Activated CD4-positive, alpha-beta T cell treated with anti-CD3 and anti-CD28 coated beads, Interleukin-2, amount 50 U/mL, for 48 hours (primary cell): Measurements from ENCODE around the gene MMP20.

Experiments
- DNase-seq, 2 experiments: peaks; one replicate each; pipeline ENCODE4 v3.0.0-alpha.2; 2020

Gene MMP20

DNA sequence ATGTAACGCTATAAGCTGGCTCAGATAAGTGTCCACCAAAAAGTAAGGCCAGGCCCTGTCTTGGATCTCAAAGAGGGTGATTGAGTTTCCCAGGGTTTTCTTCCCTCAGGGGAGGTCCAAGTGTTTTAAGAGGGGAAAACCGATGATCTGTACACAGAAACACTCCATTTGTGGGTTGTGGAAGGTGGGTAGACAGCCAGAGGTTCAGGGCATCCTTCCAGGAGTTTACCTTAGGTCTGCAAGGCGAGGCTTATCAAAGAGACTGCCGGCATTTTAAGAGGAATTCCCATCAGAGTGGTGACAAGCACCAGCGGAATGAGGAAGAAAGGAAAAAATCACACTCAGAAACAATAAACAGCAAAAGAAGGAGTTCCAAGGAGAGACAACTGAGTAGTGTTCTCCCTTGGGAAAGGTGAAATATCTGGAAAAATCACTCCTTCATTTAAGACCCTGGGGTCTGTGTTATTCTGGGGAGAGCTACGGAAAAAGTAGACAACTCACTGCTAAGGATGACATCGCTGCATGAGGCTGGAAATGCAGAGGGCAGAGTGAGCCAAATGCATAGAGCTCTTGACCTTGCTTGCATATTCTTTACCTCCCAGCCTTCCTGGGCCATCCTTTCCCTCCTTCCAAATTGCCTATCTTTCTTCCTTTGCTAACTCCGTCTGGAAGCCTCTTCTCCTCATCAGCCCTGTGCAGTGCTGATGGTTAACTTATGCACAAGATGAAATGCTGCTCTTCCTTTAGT is 72.5 kb downstream of the MMP20 start:
- DNase-seq = no peak

DNA sequence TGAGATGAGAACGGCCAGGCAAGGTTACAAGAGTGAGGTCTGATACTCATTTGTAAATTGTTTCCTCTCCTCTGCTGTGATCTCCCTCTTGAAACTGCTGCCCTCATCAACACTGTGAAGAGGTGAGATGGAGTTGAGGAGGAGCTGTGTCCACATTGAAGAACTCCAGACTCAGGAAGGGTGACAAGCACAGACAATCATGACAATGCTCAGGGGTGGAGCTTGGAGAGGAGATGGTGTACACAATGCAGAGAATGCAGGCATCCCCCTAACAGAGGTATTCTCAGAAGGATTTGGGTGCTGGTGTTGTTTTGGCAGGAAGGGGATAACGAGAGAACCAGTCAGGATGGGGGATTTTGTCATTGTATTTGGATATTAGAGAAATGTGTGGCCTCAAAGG is 73.1 kb downstream of the MMP20 start:
- DNase-seq = no peak

DNA sequence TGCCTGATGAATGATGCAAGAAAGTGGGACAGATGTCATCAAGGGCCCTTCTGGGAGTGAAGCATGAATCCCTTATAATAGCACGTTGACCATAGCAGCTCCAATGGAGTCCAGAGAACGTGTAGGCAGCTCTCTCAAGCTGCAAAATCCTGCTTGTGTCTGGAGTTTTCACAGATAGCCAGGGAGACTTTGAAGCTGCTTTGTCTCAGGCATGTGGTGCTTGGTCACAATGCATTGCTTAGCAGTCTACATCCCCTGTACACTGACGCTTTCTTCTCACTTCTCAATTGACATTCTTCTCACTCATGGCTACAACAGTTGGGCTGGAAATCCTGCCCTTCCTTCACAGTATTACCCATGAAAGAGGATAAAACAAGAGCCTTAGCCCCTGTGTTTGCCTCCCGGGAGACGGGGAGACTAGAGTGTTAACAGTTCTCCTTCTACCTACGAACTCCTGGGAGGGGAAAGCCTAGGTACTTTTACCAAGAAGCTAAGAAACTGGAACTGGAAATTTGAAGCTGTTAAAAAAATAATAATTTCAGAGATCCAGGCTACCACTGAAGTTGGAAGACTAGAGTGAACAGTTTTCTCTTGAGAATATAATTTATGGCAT is 73.9 kb downstream of the MMP20 start:
- no peak for DNase-seq

DNA sequence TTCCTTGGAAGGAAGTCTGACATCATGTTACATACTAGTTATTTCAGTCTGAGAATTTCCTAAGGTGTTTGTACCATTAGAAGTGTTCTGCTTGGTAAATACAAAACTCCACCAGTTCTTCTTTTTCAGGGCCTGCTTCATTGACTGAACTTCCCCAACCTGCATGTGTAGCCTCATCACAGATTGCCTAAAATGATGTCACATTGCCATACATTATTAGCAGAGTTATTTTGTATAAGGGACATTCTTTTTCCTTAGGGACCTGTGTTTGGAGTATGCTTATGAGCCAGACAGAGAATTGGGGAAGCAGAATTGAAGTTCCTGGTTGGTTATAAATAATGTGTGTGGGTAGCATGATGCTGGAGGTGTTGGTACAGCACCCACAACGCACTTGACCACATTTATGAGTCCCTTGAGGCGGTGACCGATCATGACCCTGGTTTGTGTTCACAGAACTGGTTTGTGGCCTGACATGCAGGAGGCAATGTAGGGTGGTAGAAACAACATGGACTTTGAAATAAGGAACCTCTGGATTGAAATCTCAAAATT is 78.1 kb downstream of the MMP20 start:
- DNase-seq = no peak

DNA sequence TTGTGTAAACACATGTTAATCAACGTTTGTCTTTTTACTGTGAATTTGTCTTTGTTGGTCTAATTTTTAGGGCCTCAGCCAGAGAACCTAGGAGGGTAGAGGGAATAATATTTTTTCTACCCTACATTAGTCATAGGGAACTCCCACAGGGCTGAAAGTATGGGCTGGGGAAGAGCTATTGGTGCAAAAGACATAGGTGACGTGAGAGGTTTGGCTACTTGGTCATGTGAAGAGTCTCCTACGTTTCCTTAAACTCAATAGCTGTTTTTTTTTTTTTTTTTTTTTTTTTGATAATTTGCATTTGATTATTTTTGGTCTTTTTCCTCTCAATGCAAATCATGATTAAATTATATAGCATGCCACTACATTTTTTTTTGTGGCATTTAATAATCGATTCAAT is 78.7 kb downstream of the MMP20 start:
- DNase-seq = no peak

DNA sequence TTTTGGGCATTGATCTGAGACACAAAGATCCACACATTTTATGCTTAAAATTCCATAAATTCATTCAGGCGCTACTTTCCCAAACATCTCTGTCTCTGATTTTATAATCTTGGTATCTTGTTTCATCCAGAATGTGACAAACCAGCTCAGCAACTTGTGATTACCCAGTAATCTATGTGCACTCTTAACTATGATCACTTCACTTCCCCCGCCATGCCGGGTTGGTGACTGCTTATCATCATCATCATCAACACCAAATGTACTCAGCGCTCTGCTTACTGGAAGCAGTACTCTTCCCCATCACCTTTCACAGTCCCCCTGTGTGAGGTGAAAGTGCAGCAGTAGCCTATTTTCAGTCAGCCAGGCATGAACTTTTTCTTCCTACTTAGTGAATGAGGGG is 79.4 kb downstream of the MMP20 start:
- no peak for DNase-seq

DNA sequence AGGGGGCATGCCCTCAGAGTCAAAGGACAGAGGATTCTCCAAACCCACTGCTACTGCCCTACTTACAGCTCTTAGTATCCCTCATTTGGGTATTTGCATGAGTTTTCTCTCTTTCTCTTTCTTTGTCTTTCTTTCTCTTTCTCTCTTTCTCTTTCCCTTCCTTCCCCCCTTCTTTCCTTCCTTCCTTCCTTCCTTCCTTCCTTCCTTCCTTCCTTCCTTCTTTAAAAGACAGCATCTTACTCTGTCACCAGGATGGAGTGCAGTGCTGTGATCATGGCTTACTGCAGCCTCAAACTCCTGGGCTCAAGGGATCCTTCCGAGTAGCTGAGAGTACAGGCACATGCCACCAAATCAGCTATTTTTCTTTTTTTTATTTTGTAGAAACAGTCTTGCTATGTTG is 80.5 kb downstream of the MMP20 start:
- DNase-seq = no peak

DNA sequence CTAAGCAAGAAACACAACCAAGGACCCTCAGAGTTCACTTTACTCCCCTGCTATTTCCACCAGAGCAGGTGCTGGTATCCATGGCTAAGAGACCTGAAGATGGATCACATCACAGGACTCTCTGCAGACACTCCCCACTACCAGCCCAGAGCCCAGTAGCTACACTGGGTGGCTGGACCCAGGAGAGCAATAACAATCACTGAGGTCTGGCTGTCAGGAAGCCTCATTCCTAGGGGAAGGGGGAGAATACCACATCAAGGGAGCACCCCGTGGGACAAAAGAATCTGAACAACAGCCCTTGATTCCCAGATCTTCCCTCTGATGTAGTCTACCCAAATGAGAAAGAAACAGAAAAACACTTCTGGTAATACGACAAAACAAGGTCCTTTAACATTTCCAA is 85.6 kb downstream of the MMP20 start:
- no peak for DNase-seq

DNA sequence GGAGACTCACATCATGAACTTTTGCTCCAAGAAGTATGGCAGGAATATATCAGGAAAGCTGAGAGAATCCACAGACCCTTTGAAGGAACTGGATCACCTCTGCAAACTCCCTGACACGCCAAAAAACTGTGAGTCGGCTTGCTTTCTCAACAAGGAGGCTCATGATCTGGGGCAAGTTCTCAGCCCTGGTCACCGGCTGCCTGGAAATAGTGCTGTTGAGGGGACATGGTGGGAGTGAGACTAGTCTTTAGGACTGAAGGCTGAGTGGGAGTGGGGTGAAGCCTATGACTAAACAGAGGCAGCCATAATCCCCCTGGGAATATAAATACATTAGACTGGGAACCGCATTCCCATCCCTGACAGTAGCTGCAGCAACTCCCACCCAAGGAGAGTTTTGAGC is 86.2 kb downstream of the MMP20 start:
- no peak for DNase-seq

DNA sequence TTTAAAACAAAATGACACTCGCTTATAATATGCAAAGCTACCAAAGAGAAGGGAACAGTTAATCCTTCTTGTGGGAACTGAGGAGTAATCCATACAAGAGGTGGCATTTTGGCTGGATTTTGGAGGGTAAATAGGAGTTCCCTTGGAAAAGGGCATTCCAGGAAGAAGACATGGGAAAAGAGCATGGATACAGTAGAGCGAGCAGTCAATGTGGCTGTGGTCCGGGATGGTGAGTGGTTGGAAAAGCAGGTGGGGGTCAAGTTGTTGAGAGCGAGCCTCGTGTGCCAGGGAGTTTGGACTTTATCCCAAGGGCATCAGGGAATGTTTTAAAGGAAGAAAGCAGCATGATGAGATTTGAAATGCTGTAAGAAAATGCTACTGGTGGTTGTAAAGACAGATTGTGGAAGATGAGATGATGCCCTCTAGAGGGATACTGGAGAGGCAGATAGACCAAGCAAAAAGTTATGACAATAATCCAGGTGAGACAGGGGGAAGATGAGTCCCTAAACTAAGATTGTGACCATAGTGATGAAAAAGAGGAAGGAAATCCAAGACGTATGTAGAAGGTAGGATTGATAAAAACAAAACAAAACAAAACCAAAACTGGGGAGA is 90.8 kb downstream of the MMP20 start:
- DNase-seq = no peak

DNA sequence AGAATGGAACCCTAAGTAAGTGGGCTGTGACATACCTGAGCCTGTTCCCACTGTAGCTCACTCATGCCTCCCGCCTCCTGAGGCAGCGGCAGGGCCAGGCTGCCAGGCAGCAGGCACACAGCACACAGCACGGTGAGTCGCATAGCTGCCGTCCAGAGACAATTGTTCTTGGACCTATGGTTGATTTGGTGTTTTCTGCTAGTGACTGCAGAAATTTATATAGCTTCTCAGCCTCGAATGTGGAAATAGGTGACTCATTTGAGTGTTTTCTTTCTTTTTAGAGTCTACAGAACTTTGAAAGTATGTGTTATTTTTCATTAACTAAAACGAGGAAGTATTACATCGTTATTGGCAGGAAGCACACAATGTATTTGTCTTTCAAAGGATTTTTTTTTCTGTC is 94.6 kb downstream of the MMP20 start, which contains the start of gene MMP7:
TSS of gene MMP7 (minus strand) at position 190 of the 400 bp plus-strand sequence. CDS start at position 143, 47 bp downstream.
- DNase-seq = no peak

DNA sequence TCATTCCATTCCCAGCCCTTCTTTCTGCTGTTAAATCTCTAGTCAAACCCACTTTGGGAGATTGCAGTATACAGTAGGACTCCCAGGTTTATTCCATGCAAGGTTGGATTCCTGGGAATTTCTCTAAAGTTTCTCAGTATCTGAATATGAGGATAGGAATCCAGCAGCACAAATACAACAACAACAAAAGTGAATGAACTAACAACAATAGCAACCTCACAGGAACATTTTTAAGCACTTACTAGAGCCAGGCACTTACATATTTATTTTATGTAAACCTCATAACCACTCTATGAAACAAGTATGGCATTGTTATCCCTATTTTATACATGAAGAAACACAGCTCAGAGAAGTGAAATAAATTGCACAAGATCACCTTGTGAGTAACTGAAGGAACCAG is 96.5 kb downstream of the MMP20 start:
- DNase-seq = no peak

DNA sequence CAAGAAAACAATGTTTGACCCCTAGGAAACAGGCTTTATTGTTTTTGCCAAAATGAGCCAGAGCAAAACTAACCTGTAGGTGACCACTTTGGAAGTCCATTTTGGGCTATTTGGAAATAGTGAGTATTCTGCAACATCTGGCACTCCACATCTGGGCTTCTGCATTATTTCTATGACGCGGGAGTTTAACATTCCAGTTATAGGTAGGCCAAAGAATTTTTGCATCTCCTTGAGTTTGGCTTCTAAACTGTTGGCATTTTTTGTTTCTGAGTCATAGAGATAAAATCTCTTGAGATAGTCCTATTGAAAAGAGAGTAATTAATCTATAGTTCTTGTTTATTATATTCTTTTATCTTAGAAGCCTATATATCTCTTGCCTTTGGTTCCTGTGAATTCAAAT is 97.4 kb downstream of the MMP20 start:
- no peak for DNase-seq

DNA sequence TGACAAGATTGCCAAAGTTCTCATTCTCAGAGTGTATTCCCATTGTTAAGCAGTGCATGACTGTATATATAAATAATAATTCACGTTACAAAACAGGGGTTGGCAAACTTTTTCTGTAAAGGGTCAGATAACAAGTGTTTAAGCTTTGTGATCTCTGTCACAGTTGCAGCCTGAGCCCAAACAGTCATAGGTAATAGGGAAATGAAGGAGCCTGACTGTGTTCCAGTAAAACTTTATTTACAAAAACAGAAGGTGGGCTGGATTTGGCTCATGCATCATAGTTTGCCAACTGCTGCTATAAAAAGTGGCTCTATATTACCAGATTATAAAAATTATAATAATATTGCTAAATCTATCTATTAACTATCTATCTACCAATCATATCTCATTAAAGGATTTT is 98.1 kb downstream of the MMP20 start:
- DNase-seq = no peak
